Measurements from ENCODE around the gene SHISA9. TPM values are rescaled to one million over a fixed set of nuclear protein-coding genes. Genes with fewer than 3 reads are reported as not detected.

Gene SHISA9
- total RNA-seq, 1 donor from 2014 or later, result 3.7 TPM

DNA sequence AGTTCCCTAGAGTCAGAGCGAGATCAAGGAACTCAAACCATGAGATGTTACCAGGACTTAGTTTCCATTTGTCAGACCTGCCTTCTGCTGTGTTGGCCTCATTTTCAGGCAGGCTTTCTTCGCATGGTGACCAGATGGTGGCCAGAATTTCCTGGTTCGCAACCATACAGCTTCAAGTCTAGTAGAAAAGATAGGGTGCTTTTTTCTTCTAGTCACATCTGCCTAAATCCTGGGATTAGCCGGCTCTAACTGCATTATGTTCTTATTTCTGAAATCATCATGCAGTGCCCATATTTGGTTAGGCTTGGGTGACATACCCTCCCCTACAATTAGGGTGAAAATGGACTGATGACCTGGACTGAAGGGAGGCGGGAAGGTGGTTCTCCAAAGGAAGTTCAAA, 131.5 kb downstream of the SHISA9 start:
- TF ChIP-seq, protein P1, sequence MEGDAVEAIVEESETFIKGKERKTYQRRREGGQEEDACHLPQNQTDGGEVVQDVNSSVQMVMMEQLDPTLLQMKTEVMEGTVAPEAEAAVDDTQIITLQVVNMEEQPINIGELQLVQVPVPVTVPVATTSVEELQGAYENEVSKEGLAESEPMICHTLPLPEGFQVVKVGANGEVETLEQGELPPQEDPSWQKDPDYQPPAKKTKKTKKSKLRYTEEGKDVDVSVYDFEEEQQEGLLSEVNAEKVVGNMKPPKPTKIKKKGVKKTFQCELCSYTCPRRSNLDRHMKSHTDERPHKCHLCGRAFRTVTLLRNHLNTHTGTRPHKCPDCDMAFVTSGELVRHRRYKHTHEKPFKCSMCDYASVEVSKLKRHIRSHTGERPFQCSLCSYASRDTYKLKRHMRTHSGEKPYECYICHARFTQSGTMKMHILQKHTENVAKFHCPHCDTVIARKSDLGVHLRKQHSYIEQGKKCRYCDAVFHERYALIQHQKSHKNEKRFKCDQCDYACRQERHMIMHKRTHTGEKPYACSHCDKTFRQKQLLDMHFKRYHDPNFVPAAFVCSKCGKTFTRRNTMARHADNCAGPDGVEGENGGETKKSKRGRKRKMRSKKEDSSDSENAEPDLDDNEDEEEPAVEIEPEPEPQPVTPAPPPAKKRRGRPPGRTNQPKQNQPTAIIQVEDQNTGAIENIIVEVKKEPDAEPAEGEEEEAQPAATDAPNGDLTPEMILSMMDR (conservative IDR thresholded peaks at IDR 0.05; ENCODE audit: low read depth, low read length), result no peak
- no peak overlapping the region for H3K4me3 ChIP-seq (ENCODE audit: low read depth, low read length)
- DNase-seq (ENCODE audit: low read depth), result no peak

DNA sequence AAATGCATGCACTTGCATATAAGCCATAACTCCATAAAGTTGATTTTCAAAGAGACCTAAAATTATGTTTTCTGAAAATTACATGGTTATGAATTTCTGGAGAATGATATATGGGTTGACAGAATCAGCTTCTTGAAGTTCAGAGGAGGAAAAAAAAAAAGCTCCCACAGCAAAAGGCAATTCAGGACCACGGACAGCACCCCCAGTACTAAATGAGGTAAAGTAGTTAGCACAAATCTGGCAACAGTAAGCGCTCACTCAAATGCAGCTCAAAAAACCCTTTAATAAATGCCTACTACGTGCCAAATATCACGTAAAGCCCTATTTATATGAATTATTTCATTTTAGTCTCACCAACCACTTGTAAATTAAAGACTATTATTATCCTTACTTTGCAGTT, 135.2 kb downstream of the SHISA9 start:
- no peak overlapping the region for H3K4me3 ChIP-seq (ENCODE audit: low read depth, low read length)
- TF ChIP-seq, protein P1 (conservative IDR thresholded peaks at IDR 0.05; ENCODE audit: low read depth, low read length), result no peak
- DNase-seq (ENCODE audit: low read depth), result no peak

- TF ChIP-seq, protein P1 (conservative IDR thresholded peaks at IDR 0.05; ENCODE audit: low read depth, low read length), result no peak
- no peak for DNase-seq (ENCODE audit: low read depth)
- no peak overlapping the region for H3K4me3 ChIP-seq (ENCODE audit: low read depth, low read length)
Observed at GRCh38 chr16:13038591-13038990, 137.2 kb downstream of the SHISA9 start.

DNA sequence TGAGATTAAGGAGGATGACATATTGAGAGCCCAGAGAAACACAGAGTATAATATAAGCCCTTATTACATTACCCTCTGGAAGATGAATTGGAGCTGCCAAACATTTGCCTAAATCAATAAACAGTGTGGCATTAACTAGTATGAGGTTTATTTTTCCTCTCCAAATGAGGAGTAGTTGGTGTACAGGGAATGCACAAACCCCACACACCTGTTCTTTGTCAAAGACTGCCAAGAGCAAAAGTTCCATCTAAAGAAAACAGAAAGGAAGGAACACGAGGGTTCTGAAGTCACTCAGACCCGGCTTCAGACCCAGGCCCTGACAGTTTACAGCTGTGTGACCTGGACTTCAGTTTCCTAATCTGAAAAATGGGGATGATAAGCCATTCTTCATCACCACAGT, 138.1 kb downstream of the SHISA9 start:
- H3K4me3 ChIP-seq (ENCODE audit: low read depth, low read length), result no peak overlapping the region
- DNase-seq (ENCODE audit: low read depth), result no peak
- TF ChIP-seq, protein P1 (conservative IDR thresholded peaks at IDR 0.05; ENCODE audit: low read depth, low read length), result no peak

DNA sequence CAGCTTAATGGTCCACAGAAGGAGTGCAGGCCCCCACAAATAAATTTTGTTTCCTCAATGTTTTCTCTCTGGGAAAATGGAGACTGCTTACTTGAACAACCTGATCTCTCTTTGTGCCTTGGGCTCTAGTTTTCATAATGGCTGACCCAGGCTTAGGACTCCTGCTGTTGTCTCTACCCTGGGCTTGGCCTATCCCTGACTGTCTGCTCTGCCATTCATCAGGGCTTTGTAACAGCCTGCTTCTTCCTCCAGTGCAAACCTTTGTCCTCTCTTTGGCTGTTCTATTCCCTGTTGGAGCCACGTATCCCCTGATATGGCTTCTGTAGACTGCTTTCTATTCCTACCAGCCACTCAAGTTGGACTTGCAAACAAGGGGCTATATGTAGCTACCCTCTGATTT, 139.8 kb downstream of the SHISA9 start:
- DNase-seq (ENCODE audit: low read depth), result no peak
- TF ChIP-seq, protein P1 (conservative IDR thresholded peaks at IDR 0.05; ENCODE audit: low read depth, low read length), result no peak
- no peak overlapping the region for H3K4me3 ChIP-seq (ENCODE audit: low read depth, low read length)

DNA sequence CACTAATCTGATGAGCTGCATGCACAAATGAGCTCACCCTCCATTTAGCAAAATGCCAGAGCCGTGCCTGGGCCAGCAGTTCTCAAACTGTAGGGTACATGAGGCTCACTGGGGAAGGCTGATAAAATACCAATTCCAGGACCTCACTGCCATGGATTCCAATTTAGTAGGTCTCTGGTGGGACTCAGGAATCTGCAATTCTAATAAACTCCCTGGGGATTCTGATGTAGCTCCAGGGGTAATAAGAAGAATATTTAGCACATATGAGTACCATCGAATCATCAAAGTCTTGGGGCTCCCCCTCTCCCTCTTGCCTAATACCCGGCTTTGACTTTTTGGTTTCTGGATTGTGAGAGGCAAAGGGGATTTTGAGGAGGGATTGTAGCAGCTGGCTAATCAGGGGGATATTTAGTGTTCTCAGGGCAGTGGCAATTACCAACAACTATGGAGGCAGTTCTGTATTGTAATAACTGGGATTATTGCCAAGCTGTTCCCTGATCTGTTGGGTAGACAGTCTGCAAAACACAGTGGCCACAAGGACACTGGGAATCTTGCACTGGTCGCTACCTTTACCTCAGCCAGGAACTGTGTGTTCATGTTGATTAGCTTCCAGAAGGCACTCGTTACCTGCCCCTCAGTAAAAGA, 140.4 kb downstream of the SHISA9 start:
- no peak overlapping the region for H3K4me3 ChIP-seq (ENCODE audit: low read depth, low read length)
- TF ChIP-seq, protein P1 (conservative IDR thresholded peaks at IDR 0.05; ENCODE audit: low read depth, low read length), result no peak
- no peak for DNase-seq (ENCODE audit: low read depth)

DNA sequence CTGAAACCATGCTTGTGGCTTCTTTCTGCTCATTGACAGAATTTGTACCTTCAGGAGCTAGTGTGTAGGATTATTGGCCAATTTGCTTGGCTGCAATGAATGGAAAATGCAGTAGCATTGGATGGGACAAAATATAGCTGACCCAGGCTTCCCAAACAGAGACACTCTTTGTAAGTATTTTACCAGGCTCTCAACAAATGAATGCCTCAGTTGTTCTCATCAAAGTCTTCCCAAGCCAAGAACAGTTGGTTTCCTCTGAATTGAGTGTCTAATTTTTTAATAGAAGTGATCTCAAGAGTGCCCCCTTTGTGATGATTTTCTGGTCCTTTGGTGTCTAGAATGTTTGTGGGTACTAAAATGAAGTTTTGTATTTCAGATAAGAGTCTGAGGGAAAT, 140.9 kb downstream of the SHISA9 start:
- H3K4me3 ChIP-seq (ENCODE audit: low read depth, low read length), result no peak overlapping the region
- TF ChIP-seq, protein P1 (conservative IDR thresholded peaks at IDR 0.05; ENCODE audit: low read depth, low read length), result no peak
- no peak for DNase-seq (ENCODE audit: low read depth)
